IMR-90 (cell line): Measurements from ENCODE around the gene GRB10. TPM values are rescaled to one million over a fixed set of nuclear protein-coding genes. Genes with fewer than 3 reads are reported as not detected.

Source experiments
- ATAC-seq: fragments of 200-7000 bp; cut with Tn5 transposase; 2 replicates; pipeline ENCODE4 v1.9.1; 2020; ENCODE audit warnings: low read depth, mild to moderate bottlenecking, moderate library complexity
- BruUV-seq: library from RNA; stranded (reverse); fragments of 400-500 nt; replicated peaks from 2 replicates; lab custom pipeline; 2021; lab: Mats Ljungman, UMichigan
- CTCF ChIA-PET: fragments of 300-600 bp; formaldehyde crosslinking; extraction: SDS; loops from one replicate; lab custom pipeline; 2021; ENCODE audit warnings: antibody characterized with exemption; lab: Yijun Ruan, JAX
- POLR2A ChIA-PET: fragments of 300-600 bp; sonication (Branson Sonifier 250); formaldehyde crosslinking; loops from one replicate; lab custom pipeline; 2022; ENCODE audit warnings: antibody characterized with exemption; ENCODE audit not compliant: unreplicated experiment; lab: Charles Lee
- DNase-seq: peaks from one replicate; pipeline ENCODE4 v3.0.0; 2013
- H2AFZ ChIP-seq: replicated peaks from 2 replicates; pipeline ENCODE3; 2013; ENCODE audit warnings: low read length, mild to moderate bottlenecking; ENCODE audit not compliant: poor library complexity
- H2AK5ac ChIP-seq: 2 replicates; pipeline ENCODE4 v1.6.1; 2013; ENCODE audit warnings: low read depth, low read length, inconsistent platforms
- H2AK9ac ChIP-seq: replicated peaks from 2 replicates; pipeline ENCODE3; 2013; ENCODE audit warnings: mild to moderate bottlenecking, low read depth, low read length, moderate library complexity; ENCODE audit not compliant: poor library complexity
- H2BK120ac ChIP-seq: 2 replicates; pipeline ENCODE4 v1.6.1; 2013; ENCODE audit warnings: low read depth, low read length, inconsistent platforms
- H2BK15ac ChIP-seq: 3 replicates; pipeline ENCODE4 v1.6.1; 2013; ENCODE audit warnings: low read depth, low read length, inconsistent platforms
- H2BK20ac ChIP-seq: 2 replicates; pipeline ENCODE4 v1.6.1; 2013; ENCODE audit warnings: low read depth, mild to moderate bottlenecking, inconsistent platforms, low read length, moderate library complexity
- H2BK5ac ChIP-seq: 2 replicates; pipeline ENCODE4 v1.6.1; 2013; ENCODE audit warnings: mild to moderate bottlenecking, low read depth, low read length, inconsistent platforms; ENCODE audit not compliant: poor library complexity, severe bottlenecking
- H3K14ac ChIP-seq: replicated peaks from 2 replicates; pipeline ENCODE4 v1.6.1; 2013; ENCODE audit warnings: low read depth, low read length, inconsistent platforms
- H3K18ac ChIP-seq: 2 replicates; pipeline ENCODE4 v1.6.1; 2013; ENCODE audit warnings: low read depth, low read length, control low read depth
- H3K23ac ChIP-seq: 2 replicates; pipeline ENCODE4 v1.6.1; 2013; ENCODE audit warnings: low read depth, low read length, inconsistent platforms
- H3K27ac ChIP-seq: 2 replicates; pipeline ENCODE4 v1.5.1; 2013; ENCODE audit warnings: mild to moderate bottlenecking, control low read depth, low read length; ENCODE audit not compliant: insufficient read depth
- H3K27me3 ChIP-seq: 2 replicates; pipeline ENCODE4 v1.6.1; 2013; ENCODE audit warnings: low read length; ENCODE audit not compliant: control insufficient read depth, insufficient read depth
- H3K36me3 ChIP-seq: 2 replicates; pipeline ENCODE4 v1.6.1; 2013; ENCODE audit warnings: low read length, mixed read lengths; ENCODE audit not compliant: control insufficient read depth, insufficient read depth
- H3K4ac ChIP-seq: 2 replicates; pipeline ENCODE4 v1.6.1; 2013; ENCODE audit warnings: low read depth, low read length, inconsistent platforms
- H3K4me1 ChIP-seq: 2 replicates; pipeline ENCODE4 v1.6.1; 2013; ENCODE audit warnings: low read length, mixed read lengths; ENCODE audit not compliant: control insufficient read depth, insufficient read depth
- H3K4me2 ChIP-seq: 2 replicates; pipeline ENCODE4 v1.6.1; 2013; ENCODE audit warnings: low read depth, mild to moderate bottlenecking, control low read depth, low read length, moderate library complexity
- H3K4me3 ChIP-seq: 2 replicates; pipeline ENCODE4 v1.5.1; 2013; ENCODE audit warnings: low read depth, mild to moderate bottlenecking, control low read depth, low read length, moderate library complexity; ENCODE audit not compliant: insufficient read depth
- H3K56ac ChIP-seq: 2 replicates; pipeline ENCODE4 v1.6.1; 2013; ENCODE audit warnings: low read length, inconsistent platforms; ENCODE audit not compliant: insufficient read depth; ENCODE audit errors: extremely low read depth
- H3K79me1 ChIP-seq, 2 experiments: 2 replicates each; pipeline ENCODE4 v1.6.1; 2013; ENCODE audit warnings: low read length in 2 of 2, inconsistent platforms in 1 of 2, low read depth in 1 of 2
- H3K9ac ChIP-seq: 2 replicates; pipeline ENCODE4 v1.6.1; 2013; ENCODE audit warnings: low read depth, low read length, control low read depth
- H3K9me1 ChIP-seq: 2 replicates; pipeline ENCODE4 v1.6.1; 2013; ENCODE audit warnings: low read length, inconsistent platforms; ENCODE audit not compliant: insufficient read depth
- H3K9me3 ChIP-seq: 2 replicates; pipeline ENCODE4 v1.6.1; 2013; ENCODE audit warnings: low read length; ENCODE audit not compliant: control insufficient read depth, insufficient read depth
- H4K20me1 ChIP-seq: 2 replicates; pipeline ENCODE4 v1.6.1; 2013; ENCODE audit warnings: low read length, inconsistent platforms; ENCODE audit not compliant: insufficient read depth
- H4K5ac ChIP-seq: 2 replicates; pipeline ENCODE4 v1.6.1; 2013; ENCODE audit warnings: mild to moderate bottlenecking, low read depth, low read length, control low read depth
- H4K8ac ChIP-seq, 2 experiments: 2 replicates each; pipeline ENCODE4 v1.6.1; 2013; ENCODE audit warnings: low read depth in 2 of 2, low read length in 2 of 2, control low read depth in 1 of 2, inconsistent platforms in 1 of 2
- H4K91ac ChIP-seq: 2 replicates; pipeline ENCODE4 v1.6.1; 2013; ENCODE audit warnings: low read depth, low read length, inconsistent platforms; ENCODE audit not compliant: insufficient read depth
- BHLHE40 ChIP-seq: fragments of 150-350 bp; IDR thresholded peaks from 2 replicates; pipeline ENCODE4 v1.6.1; 2016; ENCODE audit warnings: mild to moderate bottlenecking, low read depth, low read length
- CEBPB ChIP-seq: IDR thresholded peaks from 2 replicates; pipeline ENCODE4 v1.6.1; 2012; ENCODE audit warnings: low read depth, low read length, improper control_type of control experiment
- CHD1 ChIP-seq: IDR thresholded peaks from 2 replicates; pipeline ENCODE4 v1.6.1; 2012; ENCODE audit warnings: low read depth, low read length, improper control_type of control experiment
- CTCF ChIP-seq: conservative IDR thresholded peaks from 2 replicates; pipeline ENCODE4 v1.5.1; 2012; ENCODE audit warnings: mild to moderate bottlenecking, low read depth, low read length, improper control_type of control experiment
- ELK1 ChIP-seq: fragments of 150-350 bp; IDR thresholded peaks from 2 replicates; pipeline ENCODE4 v1.6.1; 2016; ENCODE audit warnings: low read depth, mild to moderate bottlenecking, low read length, moderate library complexity, borderline replicate concordance
- FOS ChIP-seq: fragments of 150-350 bp; IDR thresholded peaks from 2 replicates; pipeline ENCODE4 v1.6.1; 2016; ENCODE audit warnings: low read depth, low read length
- MAFK ChIP-seq: IDR thresholded peaks from 2 replicates; pipeline ENCODE4 v1.6.1; 2012; ENCODE audit warnings: low read depth, low read length, improper control_type of control experiment
- MAZ ChIP-seq: IDR thresholded peaks from 2 replicates; pipeline ENCODE4 v1.6.1; 2012; ENCODE audit warnings: low read depth, mild to moderate bottlenecking, low read length, improper control_type of control experiment, moderate library complexity, borderline replicate concordance
- MXI1 ChIP-seq: IDR thresholded peaks from 2 replicates; pipeline ENCODE4 v1.6.1; 2012; ENCODE audit warnings: low read depth, mild to moderate bottlenecking, low read length, moderate library complexity, borderline replicate concordance
- NFE2L2 ChIP-seq: fragments of 150-350 bp; IDR thresholded peaks from 2 replicates; pipeline ENCODE4 v1.6.1; 2016; ENCODE audit warnings: low read depth, mild to moderate bottlenecking, low read length
- POLR2A ChIP-seq: IDR thresholded peaks from 2 replicates; pipeline ENCODE4 v1.6.1; 2012; ENCODE audit warnings: mild to moderate bottlenecking, low read depth, low read length
- RAD21 ChIP-seq: IDR thresholded peaks from 2 replicates; pipeline ENCODE4 v1.6.1; 2012; ENCODE audit warnings: low read length, improper control_type of control experiment
- RCOR1 ChIP-seq: IDR thresholded peaks from 2 replicates; pipeline ENCODE4 v1.6.1; 2012; ENCODE audit warnings: mild to moderate bottlenecking, low read length, improper control_type of control experiment; ENCODE audit not compliant: insufficient replicate concordance
- RFX5 ChIP-seq: IDR thresholded peaks from 2 replicates; pipeline ENCODE4 v1.8.0; 2012; ENCODE audit warnings: low read depth, mild to moderate bottlenecking, low read length, moderate library complexity
- SMC3 ChIP-seq: fragments of 150-350 bp; IDR thresholded peaks from 2 replicates; pipeline ENCODE4 v1.6.1; 2016; ENCODE audit warnings: low read depth, mild to moderate bottlenecking, antibody characterized with exemption, low read length, moderate library complexity
- USF2 ChIP-seq: fragments of 150-350 bp; IDR thresholded peaks from 2 replicates; pipeline ENCODE4 v1.6.1; 2017; ENCODE audit warnings: mild to moderate bottlenecking, antibody characterized with exemption, low read length, low read depth
- WGBS, 2 experiments: methylation state at CpG; one replicate each; pipeline versions ENCODE4 v1.1.5 to v1.1.7; 2013; ENCODE audit warnings: missing lambda C conversion rate in 2 of 2; ENCODE audit not compliant: insufficient read length in 1 of 2; ENCODE audit errors: extremely low coverage in 2 of 2; 5-methylcytosine and 5-hydroxymethylcytosine counted together
- dilution Hi-C: fragments of 300-500 bp; cut with HindIII; formaldehyde crosslinking; loops from one replicate; pipeline ENCODE4 v1.14.3; 2018; ENCODE audit warnings: low sequenced_read_pairs; ENCODE audit not compliant: unreplicated experiment
- in situ Hi-C: fragments of 300-500 bp; cut with MboI; formaldehyde crosslinking; loops from 3 replicates; pipeline ENCODE4 v1.14.3; 2019; ENCODE audit warnings: low sequenced_read_pairs, inconsistent platforms, mixed read lengths
- intact Hi-C: fragments of 100-400 bp; cut with micrococcal nuclease; formaldehyde crosslinking; loops from 2 replicates; pipeline ENCODE4 v1.10.0; 2022
- polyA plus RNA-seq, 3 experiments: library from polyadenylated mRNA; depleted of rRNA; stranded (reverse); fragments of >200 nt; gene quantifications; 2 replicates each; pipeline ENCODE4 v1.2.3, GENCODE V29; 2012; ENCODE audit warnings: low replicate concordance in 1 of 3
- total RNA-seq: library from RNA; depleted of rRNA; stranded (reverse); fragments of >200 nt; gene quantifications from 2 replicates; pipeline ENCODE4 v1.2.3, GENCODE V29; 2012

GRB10 gene
- total and polyA plus RNA-seq, 2 of the 4 experiments (the other 2 are of a cell fraction), result 6.3 to 15.1 TPM

- no peak overlapping the region for H3K4me3 ChIP-seq
- H2BK120ac ChIP-seq, result no peak overlapping the region
- H4K20me1 ChIP-seq, result peaks cover 78% of the 10 kb centered on the region
- no CpG with 5 or more reads among the region's 3 CpGs for WGBS, 2 experiments
- no peak overlapping the region for H4K5ac ChIP-seq
- DNase-seq (no peak), ATAC-seq (no peak)
- H2AK9ac ChIP-seq, result no peak overlapping the region
- no peak overlapping the region for H2BK15ac ChIP-seq
- no TSS peak for BruUV-seq
- intact Hi-C loops (no loop called here), dilution Hi-C loops (no loop called here), in situ Hi-C loops (loop anchor here (25.0 kb wide), 1 partner anchor 283 kb away; no protein-coding TSS in a partner anchor)
- ChIA-PET POLR2A (no interaction called here), CTCF (no interaction called here)
- no peak for TF ChIP-seq MXI1
- TF ChIP-seq RFX5, result no peak
- TF ChIP-seq CEBPB, result no peak
- no peak for TF ChIP-seq MAZ
- TF ChIP-seq RCOR1, result no peak
- TF ChIP-seq POLR2A, result no peak
- no peak for TF ChIP-seq CTCF
- TF ChIP-seq RAD21, result no peak
- TF ChIP-seq FOS, result no peak
- TF ChIP-seq CHD1, result no peak
- TF ChIP-seq ELK1, result no peak
- TF ChIP-seq USF2, result no peak
- TF ChIP-seq MAFK, result no peak
- no peak for TF ChIP-seq BHLHE40
- no peak for TF ChIP-seq NFE2L2
- TF ChIP-seq SMC3, result no peak
- no peak overlapping the region for H3K27ac ChIP-seq
- no peak overlapping the region for H3K4me2 ChIP-seq
- no peak overlapping the region for H2BK5ac ChIP-seq
- no peak overlapping the region for H3K18ac ChIP-seq
- H3K79me1 ChIP-seq, result peaks cover 31 to 69% of the 10 kb centered on the region in 2 experiments
- H2AK5ac ChIP-seq, result no peak overlapping the region
- no peak overlapping the region for H2BK20ac ChIP-seq
- H3K9ac ChIP-seq, result no peak overlapping the region
- H3K36me3 ChIP-seq, result no peaks in the 10 kb centered on the region
- H4K8ac ChIP-seq, result no peak overlapping the region
- H3K4me1 ChIP-seq, result peaks cover 3% of the 10 kb centered on the region; the same call in 1 of the 2 replicates
- H3K27me3 ChIP-seq, result no peaks in the 10 kb centered on the region
- no peak overlapping the region for H3K56ac ChIP-seq
- H3K14ac ChIP-seq, result no peak overlapping the region
- peaks cover 21% of the 10 kb centered on the region for H3K9me1 ChIP-seq
- no peak overlapping the region for H3K4ac ChIP-seq
- no peak overlapping the region for H4K91ac ChIP-seq
- H3K23ac ChIP-seq, result no peak overlapping the region
- H3K9me3 ChIP-seq, result no peaks in the 10 kb centered on the region
- no peak overlapping the region for H2AFZ ChIP-seq
These were observed 3.3 kb downstream of the GRB10 start for GRCh38 chr7:50779427-50779826.
